ENCODE data around the gene CELF2. TPM values are rescaled to one million over a fixed set of nuclear protein-coding genes. Genes with fewer than 3 reads are reported as not detected.

CELF2 gene
- total RNA-seq, 1 donor from 2014 or later, result 54.3 TPM

GRCh38 chr10:11246752-11247467, 229.2 kb downstream of the CELF2 start:
- TF ChIP-seq CTCF (IDR thresholded peaks at IDR 0.05) (no peak), POLR2A (IDR thresholded peaks at IDR 0.05) (no peak), POLR2AphosphoS5 (IDR thresholded peaks at IDR 0.05; ENCODE audit: insufficient read depth in 1 of 2, low read depth in 1 of 2) (no peak)

GRCh38 chr10:11249152-11249807, 231.6 kb downstream of the CELF2 start:
- H3K36me3 ChIP-seq, result no peaks in the 10 kb centered on the region
- TF ChIP-seq POLR2A (IDR thresholded peaks at IDR 0.05) (no peak), POLR2AphosphoS5 (IDR thresholded peaks at IDR 0.05; ENCODE audit: insufficient read depth in 1 of 2, low read depth in 1 of 2) (no peak), CTCF (IDR thresholded peaks at IDR 0.05) (no peak)

More at GRCh38 chr10:11246752-11247467, 229.2 kb downstream of the CELF2 start:
- intact Hi-C loops (cut with DNase I), result no loop called here
- Histone ChIP-seq H3K4me3 (no peak overlapping the region), H3K36me3 (no peaks in the 10 kb centered on the region), H3K9me3 (no peaks in the 10 kb centered on the region), H3K27ac (no peak overlapping the region), H3K4me1 (peaks cover 11% of the 10 kb centered on the region), H3K27me3 (no peaks in the 10 kb centered on the region)
- no peak for DNase-seq (ENCODE audit: extremely low spot score in 2 of 2)

GRCh38 chr10:11249808-11250195, 232.1 kb downstream of the CELF2 start:
- intact Hi-C loops (cut with DNase I), result no loop called here

More at GRCh38 chr10:11249152-11249807, 231.6 kb downstream of the CELF2 start:
- Histone ChIP-seq H3K4me1 (no peaks in the 10 kb centered on the region), H3K9me3 (no peaks in the 10 kb centered on the region), H3K27me3 (no peaks in the 10 kb centered on the region), H3K27ac (no peak overlapping the region), H3K4me3 (no peak overlapping the region)
- intact Hi-C loops (cut with DNase I), result no loop called here
- no peak for DNase-seq (ENCODE audit: extremely low spot score in 2 of 2)

GRCh38 chr10:11250304-11250703, 232.6 kb downstream of the CELF2 start:
- H3K9me3 ChIP-seq, result no peaks in the 10 kb centered on the region
- no peaks in the 10 kb centered on the region for H3K36me3 ChIP-seq
- no peak for DNase-seq (ENCODE audit: extremely low spot score in 2 of 2)
- no peaks in the 10 kb centered on the region for H3K4me1 ChIP-seq
- no peak overlapping the region for H3K27ac ChIP-seq
- intact Hi-C loops (cut with DNase I), result no loop called here
- H3K27me3 ChIP-seq, result no peaks in the 10 kb centered on the region
- no peak overlapping the region for H3K4me3 ChIP-seq
- TF ChIP-seq POLR2AphosphoS5 (IDR thresholded peaks at IDR 0.05; ENCODE audit: insufficient read depth in 1 of 2, low read depth in 1 of 2), result no peak
- TF ChIP-seq POLR2A (IDR thresholded peaks at IDR 0.05), result no peak
- TF ChIP-seq CTCF (IDR thresholded peaks at IDR 0.05), result no peak

More at GRCh38 chr10:11249808-11250195, 232.1 kb downstream of the CELF2 start:
- H3K4me3 ChIP-seq, result no peak overlapping the region
- no peaks in the 10 kb centered on the region for H3K9me3 ChIP-seq
- no peak for DNase-seq (ENCODE audit: extremely low spot score in 2 of 2)
- no peaks in the 10 kb centered on the region for H3K27me3 ChIP-seq
- no peak overlapping the region for H3K27ac ChIP-seq
- no peaks in the 10 kb centered on the region for H3K36me3 ChIP-seq
- H3K4me1 ChIP-seq, result no peaks in the 10 kb centered on the region
- TF ChIP-seq CTCF (IDR thresholded peaks at IDR 0.05) (no peak), POLR2AphosphoS5 (IDR thresholded peaks at IDR 0.05; ENCODE audit: insufficient read depth in 1 of 2, low read depth in 1 of 2) (no peak), POLR2A (IDR thresholded peaks at IDR 0.05) (no peak)

GRCh38 chr10:11252887-11253286, 235.2 kb downstream of the CELF2 start:
- Histone ChIP-seq H3K9me3 (no peaks in the 10 kb centered on the region), H3K27ac (no peak overlapping the region), H3K4me3 (no peak overlapping the region), H3K4me1 (no peaks in the 10 kb centered on the region), H3K36me3 (peaks cover 0 to 4% of the 10 kb centered on the region in 2 donors), H3K27me3 (no peaks in the 10 kb centered on the region)
- no peak for DNase-seq (ENCODE audit: extremely low spot score in 2 of 2)
- TF ChIP-seq CTCF (IDR thresholded peaks at IDR 0.05) (no peak), POLR2AphosphoS5 (IDR thresholded peaks at IDR 0.05; ENCODE audit: insufficient read depth in 1 of 2, low read depth in 1 of 2) (no peak), POLR2A (IDR thresholded peaks at IDR 0.05) (no peak)
- intact Hi-C loops (cut with DNase I), result no loop called here

Data from vagina (tissue), 2 donors.